Adrenal gland (tissue), 5 donors: ENCODE data around the gene DYNC1LI1.

ENCODE experiments used
- CTCF ChIP-seq, 6 experiments: fragments of 450-650 bp in 4 of 6; fragments of 200-600 bp in 2 of 6; sonication (generic) in 1 of 6; IDR thresholded peaks; 1 replicate in 5 of 6; 2 replicates in 1 of 6; pipeline versions ENCODE4 v1.5.1 to v1.8.0; 2016 to 2021; ENCODE audit warnings: antibody characterized with exemption in 6 of 6, mild to moderate bottlenecking in 2 of 6, moderate library complexity in 1 of 6
- POLR2A ChIP-seq, 2 donors: fragments of 450-650 bp; IDR thresholded peaks; one replicate each; pipeline ENCODE4 v1.6.1; 2017; ENCODE audit warnings: antibody characterized with exemption in 2 of 2, mild to moderate bottlenecking in 2 of 2, moderate library complexity in 1 of 2
- donor health status: DM: no; HTN: no; CAD: no.

GRCh38 chr3:32612547-32612946 is 41.9 kb upstream of the DYNC1LI1 start:
- TF ChIP-seq CTCF (IDR thresholded peaks at IDR 0.05) (no peak), POLR2A (IDR thresholded peaks at IDR 0.05) (no peak)
